Stomach smooth muscle (tissue), 2 donors: ENCODE data around the gene MESD.

Source experiments
- H3K27ac ChIP-seq: one replicate; pipeline ENCODE4 v1.7.0; 2013; ENCODE audit warnings: mild to moderate bottlenecking, low read length, inconsistent platforms
- H3K27me3 ChIP-seq, 2 donors: one replicate each; pipeline ENCODE4 v1.7.0; 2013; ENCODE audit warnings: low read length in 2 of 2; ENCODE audit not compliant: insufficient read depth in 2 of 2, control insufficient read depth in 1 of 2
- H3K36me3 ChIP-seq, 2 donors: one replicate each; pipeline ENCODE4 v1.7.0; 2013; ENCODE audit warnings: low read length in 2 of 2; ENCODE audit not compliant: control insufficient read depth in 2 of 2, insufficient read depth in 2 of 2
- H3K4me1 ChIP-seq: one replicate; pipeline ENCODE4 v1.7.0; 2013; ENCODE audit warnings: low read length; ENCODE audit not compliant: control insufficient read depth, insufficient read depth
- H3K4me3 ChIP-seq, 2 donors: one replicate each; pipeline ENCODE4 v1.7.0; 2013; ENCODE audit warnings: low read length in 2 of 2
- H3K9ac ChIP-seq, 2 donors: one replicate each; pipeline ENCODE4 v1.7.0; 2013; ENCODE audit warnings: low read length in 2 of 2, mild to moderate bottlenecking in 1 of 2
- H3K9me3 ChIP-seq, 2 donors: one replicate each; pipeline ENCODE4 v1.7.0; 2013; ENCODE audit warnings: low read length in 2 of 2; ENCODE audit not compliant: control insufficient read depth in 2 of 2
- donor health status: healthy.
- donor health status: Pancreatic carcinoma.

The MESD gene

GRCh38 chr15:80977627-80978036 is 12.0 kb downstream of the MESD start:
- no peak overlapping the region for H3K9ac ChIP-seq
- no peaks in the 10 kb centered on the region for H3K27me3 ChIP-seq
- peaks cover 22% of the 10 kb centered on the region in 2 donors for H3K36me3 ChIP-seq
- H3K27ac ChIP-seq: no peak overlapping the region
- H3K9me3 ChIP-seq: no peaks in the 10 kb centered on the region
- no peak overlapping the region for H3K4me3 ChIP-seq
- peaks cover 5% of the 10 kb centered on the region for H3K4me1 ChIP-seq

DNA sequence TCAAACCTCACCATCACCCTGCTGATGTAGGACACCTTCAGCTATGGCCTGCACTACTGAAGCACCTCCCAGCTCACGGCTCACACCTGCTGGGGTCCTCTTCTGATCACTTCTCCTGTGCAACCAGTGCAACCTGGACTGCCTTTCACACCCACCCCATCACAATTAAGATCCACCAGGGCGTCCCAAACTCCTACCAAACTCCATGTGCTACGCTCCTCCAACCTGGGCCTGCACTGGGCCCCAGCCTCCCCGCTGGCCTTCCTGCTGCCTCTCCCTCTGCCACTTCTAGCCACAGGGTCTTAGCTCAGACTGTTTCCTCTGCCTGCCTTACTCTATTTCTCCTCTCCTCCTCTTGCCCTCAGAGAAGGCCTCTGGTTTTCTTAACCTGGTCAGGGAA is 12.8 kb downstream of the MESD start:
- Histone ChIP-seq H3K9me3 (no peaks in the 10 kb centered on the region), H3K27me3 (no peaks in the 10 kb centered on the region), H3K9ac (no peak overlapping the region), H3K4me3 (no peak overlapping the region), H3K36me3 (peaks cover 20 to 22% of the 10 kb centered on the region in 2 donors), H3K4me1 (peaks cover 5% of the 10 kb centered on the region), H3K27ac (no peak overlapping the region)

GRCh38 chr15:80974914-80975313 is 14.7 kb downstream of the MESD start:
- H3K4me1 ChIP-seq: peaks cover 5% of the 10 kb centered on the region

GRCh38 chr15:80972276-80972675 is 17.3 kb downstream of the MESD start:
- peaks cover 0 to 9% of the 10 kb centered on the region in 2 donors for H3K36me3 ChIP-seq
- no peaks in the 10 kb centered on the region for H3K9me3 ChIP-seq
- no peak overlapping the region for H3K27ac ChIP-seq

More at GRCh38 chr15:80974914-80975313, 14.7 kb downstream of the MESD start:
- no peaks in the 10 kb centered on the region for H3K9me3 ChIP-seq
- no peak overlapping the region for H3K27ac ChIP-seq
- H3K4me3 ChIP-seq: no peak overlapping the region
- H3K27me3 ChIP-seq: no peaks in the 10 kb centered on the region
- H3K9ac ChIP-seq: no peak overlapping the region
- H3K36me3 ChIP-seq: peaks cover 17 to 19% of the 10 kb centered on the region in 2 donors

GRCh38 chr15:80971143-80971542 is 18.5 kb downstream of the MESD start:
- no peak overlapping the region for H3K27ac ChIP-seq
- H3K4me3 ChIP-seq: no peak overlapping the region
- no peaks in the 10 kb centered on the region for H3K9me3 ChIP-seq
- H3K9ac ChIP-seq: no peak overlapping the region
- peaks cover 0 to 7% of the 10 kb centered on the region in 2 donors for H3K36me3 ChIP-seq
- H3K4me1 ChIP-seq: peaks cover 12% of the 10 kb centered on the region
- H3K27me3 ChIP-seq: no peaks in the 10 kb centered on the region

More at GRCh38 chr15:80972276-80972675, 17.3 kb downstream of the MESD start:
- peaks cover 10% of the 10 kb centered on the region for H3K4me1 ChIP-seq
- H3K27me3 ChIP-seq: no peaks in the 10 kb centered on the region
- no peak overlapping the region for H3K4me3 ChIP-seq
- H3K9ac ChIP-seq: no peak overlapping the region

GRCh38 chr15:80970658-80971057 is 19.0 kb downstream of the MESD start:
- no peaks in the 10 kb centered on the region for H3K27me3 ChIP-seq
- H3K36me3 ChIP-seq: peaks cover 0 to 7% of the 10 kb centered on the region in 2 donors
- H3K27ac ChIP-seq: no peak overlapping the region
- H3K9me3 ChIP-seq: no peaks in the 10 kb centered on the region
- H3K9ac ChIP-seq: no peak overlapping the region
- H3K4me1 ChIP-seq: peaks cover 12% of the 10 kb centered on the region
- no peak overlapping the region for H3K4me3 ChIP-seq

DNA sequence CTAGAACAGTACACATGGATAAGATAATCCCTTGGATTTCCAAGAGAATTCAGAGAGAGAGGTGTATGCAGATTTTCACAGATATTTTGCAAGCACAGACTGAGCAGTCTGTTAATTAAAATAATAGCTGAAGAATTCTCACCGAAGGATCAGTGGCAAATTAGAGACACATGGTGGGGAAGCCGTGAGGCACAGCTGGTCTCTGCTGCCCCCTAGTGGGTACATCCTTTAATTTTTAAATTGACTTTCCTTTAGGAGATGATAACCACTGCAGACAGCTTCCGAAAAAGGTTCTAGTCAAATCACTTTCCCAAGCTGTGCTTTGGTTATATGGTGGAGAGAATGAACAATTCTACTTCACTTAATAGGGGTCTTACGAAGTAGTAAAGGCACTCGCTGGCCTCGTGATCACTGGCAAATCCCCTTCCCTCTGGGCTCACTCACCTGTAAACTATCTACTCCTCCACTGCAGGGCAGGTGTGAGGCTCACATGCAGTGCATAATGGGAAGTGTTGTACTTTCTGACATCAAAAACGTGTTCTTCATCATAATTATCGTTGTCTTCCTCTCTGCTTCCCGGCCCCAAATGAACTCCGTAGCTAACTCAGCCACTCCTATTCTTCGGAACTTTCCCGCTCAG is 19.5 kb downstream of the MESD start:
- no peaks in the 10 kb centered on the region for H3K27me3 ChIP-seq
- no peaks in the 10 kb centered on the region for H3K9me3 ChIP-seq
- H3K36me3 ChIP-seq: peaks cover 0 to 7% of the 10 kb centered on the region in 2 donors
- H3K27ac ChIP-seq: no peak overlapping the region
- H3K9ac ChIP-seq: no peak overlapping the region
- H3K4me3 ChIP-seq: no peak overlapping the region
- peaks cover 12% of the 10 kb centered on the region for H3K4me1 ChIP-seq

DNA sequence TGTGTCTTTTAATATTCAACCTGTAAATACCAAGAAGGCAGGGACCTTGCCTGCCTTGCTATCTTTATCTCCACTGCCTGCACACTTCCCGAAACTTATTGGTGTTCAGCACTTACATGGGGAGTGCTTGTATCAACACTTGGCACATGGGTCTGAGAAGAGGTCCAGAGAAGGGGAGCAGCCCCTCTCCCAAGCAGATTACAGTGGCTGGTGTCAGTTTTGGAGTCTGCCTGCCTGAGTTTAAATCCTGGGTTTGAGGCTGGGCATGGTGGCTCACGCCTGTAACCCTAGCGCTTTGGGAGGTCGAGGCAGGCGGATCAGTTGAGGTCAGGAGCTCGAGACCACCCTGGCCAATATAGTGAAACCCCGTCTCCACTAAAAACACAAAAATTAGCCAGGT is 20.3 kb downstream of the MESD start:
- Histone ChIP-seq H3K27ac (no peak overlapping the region), H3K27me3 (no peaks in the 10 kb centered on the region), H3K36me3 (peaks cover 0 to 7% of the 10 kb centered on the region in 2 donors), H3K4me3 (no peak overlapping the region), H3K9me3 (no peaks in the 10 kb centered on the region), H3K9ac (no peak overlapping the region), H3K4me1 (peaks cover 12% of the 10 kb centered on the region)

- peaks cover 0 to 7% of the 10 kb centered on the region in 2 donors for H3K36me3 ChIP-seq
- H3K4me3 ChIP-seq: no peak overlapping the region
- H3K9ac ChIP-seq: no peak overlapping the region
- peak overlapping the region; percentile 33 for H3K27ac ChIP-seq
- H3K27me3 ChIP-seq: no peaks in the 10 kb centered on the region
- H3K4me1 ChIP-seq: peaks cover 12% of the 10 kb centered on the region
- H3K9me3 ChIP-seq: no peaks in the 10 kb centered on the region
Observed at GRCh38 chr15:80967991-80968510, 21.6 kb downstream of the MESD start.

GRCh38 chr15:80967451-80967850 is 22.2 kb downstream of the MESD start:
- Histone ChIP-seq H3K4me3 (no peak overlapping the region), H3K27ac (peak overlapping the region; percentile 33), H3K9ac (no peak overlapping the region), H3K36me3 (peaks cover 0 to 7% of the 10 kb centered on the region in 2 donors), H3K9me3 (no peaks in the 10 kb centered on the region), H3K4me1 (peaks cover 12% of the 10 kb centered on the region), H3K27me3 (no peaks in the 10 kb centered on the region)
